ENCODE results near the gene GINS2.

GINS2 gene

GRCh38 chr16:85644093-85644712 is 44.6 kb downstream of the GINS2 start:
- TF ChIP-seq CTCF (IDR thresholded peaks at IDR 0.05), result no peak

GRCh38 chr16:85643631-85644030 is 45.1 kb downstream of the GINS2 start:
- TF ChIP-seq CTCF (IDR thresholded peaks at IDR 0.05), result no peak

GRCh38 chr16:85642762-85643358 is 45.9 kb downstream of the GINS2 start:
- no peak for TF ChIP-seq CTCF (IDR thresholded peaks at IDR 0.05)

GRCh38 chr16:85641776-85642176 is 47.0 kb downstream of the GINS2 start:
- TF ChIP-seq CTCF (IDR thresholded peaks at IDR 0.05), result no peak

- TF ChIP-seq CTCF (IDR thresholded peaks at IDR 0.05), result no peak
Observed at GRCh38 chr16:85641305-85641704, 47.4 kb downstream of the GINS2 start.

GRCh38 chr16:85640585-85640984 is 48.2 kb downstream of the GINS2 start:
- TF ChIP-seq CTCF (IDR thresholded peaks at IDR 0.05), result no peak

GRCh38 chr16:85640254-85640558 is 48.5 kb downstream of the GINS2 start:
- no peak for TF ChIP-seq CTCF (IDR thresholded peaks at IDR 0.05)
